ENCODE results near the gene MCUR1.
A peak's percentile ranks its signal among the peaks of the same experiment; 100 is the strongest.
"Not testable (repeated sequence)": the region's sequence is repeated elsewhere in the genome, so short reads cannot be mapped to it uniquely, and the experiment has no call there.

MCUR1 gene

GRCh38 chr6:13828656-13829301 lies 14.4 kb upstream of the MCUR1 start:
- DNase-seq (ENCODE audit: low read depth), result not testable (repeated sequence)

GRCh38 chr6:13827032-13827431 lies 12.7 kb upstream of the MCUR1 start:
- no peak for DNase-seq (ENCODE audit: low read depth)

GRCh38 chr6:13825871-13826270 lies 11.5 kb upstream of the MCUR1 start:
- no peak for DNase-seq (ENCODE audit: low read depth)

GRCh38 chr6:13818341-13818740 lies 4.0 kb upstream of the MCUR1 start:
- no peak for DNase-seq (ENCODE audit: low read depth)

- DNase-seq (ENCODE audit: low read depth), result no peak
These were observed 700 bp upstream of the MCUR1 start for GRCh38 chr6:13814938-13815575.

DNA sequence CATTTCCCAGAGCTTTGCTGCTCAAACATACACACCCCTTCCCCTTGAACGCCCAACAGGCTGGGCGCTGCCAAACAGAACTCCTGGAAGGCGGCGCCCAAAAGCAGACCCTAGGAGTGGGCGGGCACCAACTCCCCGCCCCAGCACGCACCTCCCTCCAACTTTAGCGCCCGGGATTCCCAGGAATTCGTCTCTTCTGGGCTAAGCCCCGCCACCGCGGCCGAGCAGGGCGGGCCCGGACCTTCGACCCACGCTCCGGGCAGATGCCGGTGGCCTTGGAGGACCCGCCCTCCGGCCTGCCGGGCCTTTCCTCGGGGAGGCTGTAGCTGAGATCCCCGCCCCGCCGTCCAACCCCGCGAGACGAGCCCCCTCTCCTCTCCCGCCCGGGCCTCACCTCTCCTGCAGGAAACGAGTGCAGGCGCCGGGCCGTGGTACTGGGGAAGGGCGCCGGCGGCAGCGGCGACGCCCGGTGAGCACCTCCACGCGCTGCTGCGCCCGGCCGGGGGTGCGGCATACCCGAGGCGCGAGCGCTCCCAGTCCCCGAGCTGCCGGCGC lies 659 bp downstream of the MCUR1 start:
- peak; percentile 14 for DNase-seq (ENCODE audit: low read depth)

DNA sequence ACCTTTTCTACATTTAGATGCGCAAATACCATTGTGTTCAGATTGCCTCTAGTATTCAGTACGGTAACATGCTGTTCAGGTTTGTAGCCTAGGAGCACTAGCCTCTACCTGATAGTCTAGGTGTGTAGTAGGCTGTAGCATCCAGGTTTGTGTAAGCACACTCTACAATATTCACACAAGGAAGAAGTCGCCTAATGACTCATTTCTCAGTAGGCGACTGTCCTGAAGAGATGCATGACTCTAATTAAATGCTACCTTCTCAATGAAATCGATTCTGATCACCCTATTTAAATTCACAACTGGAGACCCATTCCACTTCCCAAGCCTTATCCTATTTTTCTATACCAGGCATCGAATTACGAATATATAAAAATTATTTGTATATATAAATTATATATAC lies 1.3 kb downstream of the MCUR1 start:
- no peak for DNase-seq (ENCODE audit: low read depth)

DNA sequence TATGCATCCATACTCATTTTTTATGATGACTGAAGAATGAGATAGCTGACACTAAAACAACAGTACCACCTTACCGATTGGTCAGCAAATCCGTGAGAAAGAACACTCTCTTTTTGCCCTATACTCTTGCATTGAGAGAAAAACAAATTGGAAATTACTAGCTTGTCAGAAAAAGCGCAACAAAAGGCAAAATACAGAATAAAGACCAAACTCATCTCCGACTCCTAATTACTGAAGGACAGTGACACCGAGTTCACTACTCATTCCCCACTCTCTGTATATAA lies 2.1 kb downstream of the MCUR1 start:
- no peak for DNase-seq (ENCODE audit: low read depth)

GRCh38 chr6:13811627-13812358 lies 2.6 kb downstream of the MCUR1 start:
- DNase-seq (ENCODE audit: low read depth), result no peak

GRCh38 chr6:13810688-13811446 lies 3.5 kb downstream of the MCUR1 start:
- no peak for DNase-seq (ENCODE audit: low read depth)

- DNase-seq (ENCODE audit: low read depth), result no peak
These were observed 5.6 kb downstream of the MCUR1 start for GRCh38 chr6:13808801-13809200.

DNA sequence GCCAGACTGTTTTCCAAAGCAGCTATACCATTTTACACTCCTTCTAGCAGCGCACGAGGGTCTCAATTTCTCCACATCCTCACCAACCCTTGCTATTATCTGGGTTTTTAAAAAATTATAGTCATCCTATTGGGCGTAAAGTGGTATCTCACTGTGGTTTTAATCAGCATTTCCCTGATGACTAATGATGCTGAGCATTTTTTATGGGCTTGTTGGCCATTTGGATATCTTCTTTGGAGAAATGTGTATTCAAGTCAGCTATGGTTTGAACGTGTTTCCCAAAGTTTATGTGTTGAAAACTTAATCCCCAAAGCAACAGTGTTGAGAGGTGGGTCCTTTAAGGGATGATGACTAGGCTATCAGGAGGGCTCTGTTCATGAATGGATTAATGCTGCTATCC lies 6.7 kb downstream of the MCUR1 start:
- DNase-seq (ENCODE audit: low read depth), result no peak

DNA sequence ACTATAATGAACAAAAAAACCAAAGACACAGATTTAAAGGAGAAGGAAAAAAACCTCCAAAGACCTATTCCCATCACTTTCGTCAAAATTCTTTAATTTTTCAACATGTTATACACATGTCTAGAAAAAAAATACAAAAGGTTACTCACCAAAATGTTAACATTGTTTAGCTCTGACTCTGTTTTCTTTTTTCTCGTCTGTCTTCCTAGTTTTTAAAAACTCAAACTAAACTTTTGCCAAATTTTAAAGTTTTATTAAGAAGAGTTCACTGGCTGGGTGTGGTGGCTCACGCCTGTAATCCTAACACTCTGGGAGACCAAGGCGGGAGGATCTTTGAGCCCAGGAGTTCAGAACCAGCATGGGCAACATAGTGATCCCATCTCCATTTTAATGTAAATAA lies 10.8 kb downstream of the MCUR1 start:
- DNase-seq (ENCODE audit: low read depth), result peak; percentile 22

- no peak for DNase-seq (ENCODE audit: low read depth)
These were observed 13.7 kb downstream of the MCUR1 start for GRCh38 chr6:13800615-13801014.

GRCh38 chr6:13796781-13797180 lies 17.6 kb downstream of the MCUR1 start:
- no peak for DNase-seq (ENCODE audit: low read depth)

DNA sequence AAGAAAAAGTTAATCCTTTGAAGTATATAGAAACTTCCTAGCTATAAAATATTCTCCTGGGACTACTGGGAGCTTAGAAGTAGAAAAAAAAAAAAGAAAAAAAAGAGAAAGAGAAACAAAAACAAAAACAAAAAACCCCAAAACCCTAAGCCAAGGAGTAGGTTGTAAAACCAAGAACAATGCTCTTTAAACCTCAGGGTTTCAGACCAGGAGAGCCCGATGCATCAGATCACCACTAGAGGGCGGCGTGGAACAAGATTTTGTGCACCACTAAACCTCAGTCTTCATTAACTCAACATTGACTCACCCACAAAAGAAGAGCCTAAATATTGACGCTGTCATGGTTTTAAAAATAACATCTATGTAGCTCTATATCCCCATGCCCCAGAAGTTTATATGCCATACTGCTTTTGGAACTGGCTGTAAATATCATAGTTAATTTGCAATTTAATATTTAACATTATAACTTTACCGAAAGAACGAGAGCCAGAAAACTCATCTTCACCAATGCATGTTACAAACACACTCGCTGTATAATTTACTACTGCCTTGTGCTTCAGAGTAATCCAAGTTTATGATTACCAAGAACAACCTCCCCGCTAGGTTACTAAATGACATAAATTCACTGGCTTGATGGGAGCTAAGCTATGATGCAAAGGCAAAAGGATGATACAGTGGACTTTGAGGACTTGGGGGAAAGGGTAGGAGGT lies 19.2 kb downstream of the MCUR1 start:
- peak; percentile 73 for DNase-seq (ENCODE audit: low read depth)

DNA sequence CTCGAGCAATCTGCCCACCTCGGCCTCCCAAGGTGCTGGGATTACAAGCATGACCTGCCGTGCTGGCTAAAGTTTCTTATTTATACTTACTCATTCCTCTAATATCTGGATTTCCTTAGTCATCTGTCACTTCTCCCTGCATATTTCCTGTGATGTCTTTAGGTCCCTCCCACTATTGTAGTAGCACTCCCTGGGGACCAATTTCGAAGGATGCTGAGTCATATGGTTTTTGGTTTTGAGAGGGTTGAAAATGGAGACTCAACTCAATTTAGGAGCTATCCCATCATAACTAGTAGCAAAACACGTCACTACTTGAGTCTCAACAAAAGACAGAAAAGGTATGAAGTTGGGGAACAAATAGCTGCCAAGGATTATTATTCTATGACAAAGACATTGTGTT lies 20.2 kb downstream of the MCUR1 start:
- DNase-seq (ENCODE audit: low read depth), result peak; percentile 41

DNA sequence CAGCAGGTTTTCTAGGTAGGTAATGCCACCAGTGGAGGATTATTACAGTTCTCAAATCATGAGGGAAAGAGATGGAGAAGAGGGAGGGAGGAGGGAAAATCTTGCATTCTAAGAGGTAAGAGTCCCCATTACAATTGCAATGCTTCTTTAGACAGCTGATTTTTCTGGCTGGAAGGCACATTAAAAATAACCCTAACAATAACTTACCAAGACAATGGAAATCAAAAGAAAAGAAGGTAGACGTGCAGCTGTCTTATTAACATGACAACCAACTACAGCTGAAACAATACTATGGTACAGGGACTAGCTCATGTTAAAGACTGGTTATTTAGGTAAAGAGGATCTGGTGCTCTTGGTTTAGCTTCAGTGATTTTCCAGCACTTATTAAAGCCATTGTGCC lies 24.6 kb downstream of the MCUR1 start:
- DNase-seq (ENCODE audit: low read depth), result no peak

- DNase-seq (ENCODE audit: low read depth), result no peak
These were observed 25.5 kb downstream of the MCUR1 start for GRCh38 chr6:13788820-13789219.

- no peak for DNase-seq (ENCODE audit: low read depth)
These were observed 27.2 kb downstream of the MCUR1 start for GRCh38 chr6:13787137-13787536.

GRCh38 chr6:13780162-13780561 lies 34.2 kb downstream of the MCUR1 start:
- not testable (repeated sequence) for DNase-seq (ENCODE audit: low read depth)

- no peak for DNase-seq (ENCODE audit: low read depth)
These were observed 36.3 kb downstream of the MCUR1 start for GRCh38 chr6:13778028-13778427.
